Fibroblast of lung (primary cell): ENCODE measurements around the gene DLX6.

Source experiments
- CTCF ChIP-seq, 2 donors: IDR thresholded peaks in 1 of 2; conservative IDR thresholded peaks in 1 of 2; 1 replicate in 1 of 2; 2 replicates in 1 of 2; pipeline ENCODE4 v1.5.1; 2011 to 2012; ENCODE audit warnings: low read length in 2 of 2, control low read depth in 1 of 2, inconsistent platforms in 1 of 2, low read depth in 1 of 2, mild to moderate bottlenecking in 1 of 2
- EZH2 ChIP-seq: IDR thresholded peaks from 2 replicates; pipeline ENCODE4 v1.5.1; 2012; ENCODE audit warnings: low read length, control low read depth, mild to moderate bottlenecking; ENCODE audit errors: missing control alignments

GRCh38 chr7:96976106-96976505 is 29.2 kb upstream of the DLX6 start:
- TF ChIP-seq CTCF (conservative IDR thresholded peaks at IDR 0.05 in 1 of 2, IDR thresholded peaks at IDR 0.05 in 1 of 2; ENCODE audit: low read depth in 1 of 2, low read length in 2 of 2) (no peak), EZH2 (no peak)
